Measurements from ENCODE around the gene MBD3L5. TPM values are rescaled to one million over a fixed set of nuclear protein-coding genes. Genes with fewer than 3 reads are reported as not detected.
A peak's percentile ranks its signal among the peaks of the same experiment; 100 is the strongest.
"Not testable (repeated sequence)": the region's sequence is repeated elsewhere in the genome, so short reads cannot be mapped to it uniquely, and the experiment has no call there.

MBD3L5 gene
- polyA plus RNA-seq, 3 donors = not detected

DNA sequence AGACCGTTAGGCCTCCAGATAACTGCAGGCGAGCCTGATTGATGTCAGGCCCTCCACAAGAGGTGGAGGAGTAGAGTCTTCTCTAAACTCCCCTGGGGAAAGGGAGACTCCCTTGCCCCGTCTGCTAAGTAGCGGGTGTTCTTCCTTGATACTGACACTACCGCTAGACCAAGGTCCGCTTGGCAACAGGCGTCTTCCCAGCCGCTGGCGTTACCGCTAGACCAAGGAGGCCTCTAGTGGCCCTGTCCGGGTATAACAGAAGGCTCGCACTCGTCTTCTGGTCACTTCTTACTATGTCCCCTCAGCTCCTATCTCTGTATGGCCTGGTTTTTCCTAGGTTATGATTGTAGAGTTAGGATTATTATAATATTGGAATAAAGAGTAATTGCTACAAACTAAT is 36.7 kb downstream of the MBD3L5 start:
- H3K27ac ChIP-seq (ENCODE audit: low read depth in 1 of 2, low read length in 2 of 2); H3K9me3 ChIP-seq (replicated peaks in 1 of 2; ENCODE audit: control insufficient read depth in 1 of 2, insufficient read depth in 1 of 2, low read length in 2 of 2); H3K4me2 ChIP-seq (replicated peaks; ENCODE audit: extremely low read depth, low read length, poor library complexity, severe bottlenecking); H4K20me1 ChIP-seq (ENCODE audit: insufficient read depth, low read length); H3K9ac ChIP-seq (ENCODE audit: insufficient read depth, low read length, poor library complexity, severe bottlenecking); H3K27ac Mint-ChIP-seq; intact Hi-C loops (cut with micrococcal nuclease); H3K4me3 Mint-ChIP-seq; H3K27me3 ChIP-seq (ENCODE audit: control insufficient read depth in 2 of 2, insufficient read depth in 2 of 2, low read length in 2 of 2); H3K4me3 ChIP-seq (replicated peaks in 1 of 3; ENCODE audit: low read depth in 2 of 3, low read length in 3 of 3); H3K27me3 Mint-ChIP-seq (ENCODE audit: low read depth in 3 of 3); H3K9me3 Mint-ChIP-seq; H2AFZ ChIP-seq (ENCODE audit: insufficient read depth, low read depth, low read length, poor library complexity, severe bottlenecking): not testable (repeated sequence)
- Mint-ChIP-seq H3K36me3 (peaks cover 6 to 17% of the 10 kb centered on the region in 2 donors), H3K4me1 (peaks cover 11% of the 10 kb centered on the region)
- Histone ChIP-seq H3K36me3 (replicated peaks in 1 of 2; ENCODE audit: control insufficient read depth in 1 of 2, insufficient read depth in 2 of 2, low read length in 2 of 2) (peaks cover 7 to 15% of the 10 kb centered on the region in 2 donors), H3K4me1 (ENCODE audit: control insufficient read depth in 1 of 2, insufficient read depth in 2 of 2, low read length in 2 of 2) (peaks cover 7 to 16% of the 10 kb centered on the region in 2 donors), H3K79me2 (ENCODE audit: insufficient read depth, low read length) (peaks cover 20% of the 10 kb centered on the region)
- TF ChIP-seq, protein P1, sequence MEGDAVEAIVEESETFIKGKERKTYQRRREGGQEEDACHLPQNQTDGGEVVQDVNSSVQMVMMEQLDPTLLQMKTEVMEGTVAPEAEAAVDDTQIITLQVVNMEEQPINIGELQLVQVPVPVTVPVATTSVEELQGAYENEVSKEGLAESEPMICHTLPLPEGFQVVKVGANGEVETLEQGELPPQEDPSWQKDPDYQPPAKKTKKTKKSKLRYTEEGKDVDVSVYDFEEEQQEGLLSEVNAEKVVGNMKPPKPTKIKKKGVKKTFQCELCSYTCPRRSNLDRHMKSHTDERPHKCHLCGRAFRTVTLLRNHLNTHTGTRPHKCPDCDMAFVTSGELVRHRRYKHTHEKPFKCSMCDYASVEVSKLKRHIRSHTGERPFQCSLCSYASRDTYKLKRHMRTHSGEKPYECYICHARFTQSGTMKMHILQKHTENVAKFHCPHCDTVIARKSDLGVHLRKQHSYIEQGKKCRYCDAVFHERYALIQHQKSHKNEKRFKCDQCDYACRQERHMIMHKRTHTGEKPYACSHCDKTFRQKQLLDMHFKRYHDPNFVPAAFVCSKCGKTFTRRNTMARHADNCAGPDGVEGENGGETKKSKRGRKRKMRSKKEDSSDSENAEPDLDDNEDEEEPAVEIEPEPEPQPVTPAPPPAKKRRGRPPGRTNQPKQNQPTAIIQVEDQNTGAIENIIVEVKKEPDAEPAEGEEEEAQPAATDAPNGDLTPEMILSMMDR (IDR thresholded peaks at IDR 0.05) = peak; percentile 38
- WGBS (ENCODE audit: insufficient coverage) = 96% methylated on average over 9 of the region's 13 CpGs
- DNase-seq = peak in 1 of 3 donors; percentile 25

DNA sequence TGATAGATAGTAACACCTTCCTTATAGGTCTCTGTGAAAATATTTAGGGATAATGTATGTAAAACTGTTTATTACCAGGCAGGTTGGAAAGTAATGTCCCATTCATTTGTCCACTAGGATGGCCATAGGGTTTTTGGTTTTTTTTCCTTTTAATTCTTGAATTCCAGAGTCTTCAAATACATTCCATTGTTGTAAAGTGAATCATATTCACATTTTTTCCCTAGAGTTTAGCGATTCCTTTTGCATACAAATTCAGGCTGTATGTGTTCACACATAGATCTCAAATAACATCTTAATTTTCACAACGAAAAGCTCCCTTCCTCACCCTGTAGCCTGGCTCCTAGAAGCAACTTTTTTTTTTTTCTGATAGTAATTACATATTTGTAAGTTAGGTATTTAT is 37.3 kb downstream of the MBD3L5 start:
- Histone ChIP-seq H4K20me1 (ENCODE audit: insufficient read depth, low read length) (no peaks in the 10 kb centered on the region), H3K79me2 (ENCODE audit: insufficient read depth, low read length) (peaks cover 24% of the 10 kb centered on the region), H3K4me1 (ENCODE audit: control insufficient read depth in 1 of 2, insufficient read depth in 2 of 2, low read length in 2 of 2) (peaks cover 7 to 16% of the 10 kb centered on the region in 2 donors), H3K4me2 (replicated peaks; ENCODE audit: extremely low read depth, low read length, poor library complexity, severe bottlenecking) (no peak overlapping the region), H3K36me3 (replicated peaks in 1 of 2; ENCODE audit: control insufficient read depth in 1 of 2, insufficient read depth in 2 of 2, low read length in 2 of 2) (peaks cover 13 to 21% of the 10 kb centered on the region in 2 donors), H3K9me3 (replicated peaks in 1 of 2; ENCODE audit: control insufficient read depth in 1 of 2, insufficient read depth in 1 of 2, low read length in 2 of 2) (peaks cover 0 to 4% of the 10 kb centered on the region in 2 donors), H3K27me3 (ENCODE audit: control insufficient read depth in 2 of 2, insufficient read depth in 2 of 2, low read length in 2 of 2) (no peaks in the 10 kb centered on the region), H3K27ac (ENCODE audit: low read depth in 1 of 2, low read length in 2 of 2) (no peak overlapping the region), H2AFZ (ENCODE audit: insufficient read depth, low read depth, low read length, poor library complexity, severe bottlenecking) (no peak overlapping the region), H3K4me3 (replicated peaks in 1 of 3; ENCODE audit: low read depth in 2 of 3, low read length in 3 of 3) (no peak overlapping the region), H3K9ac (ENCODE audit: insufficient read depth, low read length, poor library complexity, severe bottlenecking) (no peak overlapping the region)
- Mint-ChIP-seq H3K36me3 (peaks cover 12 to 23% of the 10 kb centered on the region in 2 donors), H3K9me3 (peaks cover 0 to 11% (median 5%) of the 10 kb centered on the region in 7 donors), H3K27ac (no peak overlapping the region), H3K4me3 (no peak overlapping the region), H3K27me3 (ENCODE audit: low read depth in 3 of 3) (peaks cover 3 to 4% (median 3%) of the 10 kb centered on the region in 3 donors), H3K4me1 (peaks cover 11% of the 10 kb centered on the region)
- TF ChIP-seq, protein P1 (IDR thresholded peaks at IDR 0.05) = no peak
- no CpG with 5 or more reads among the region's 2 CpGs for WGBS (ENCODE audit: insufficient coverage)
- no peak for DNase-seq
- intact Hi-C loops (cut with micrococcal nuclease) = no loop called here

Data from CD14-positive monocyte (primary cell).